ENCODE data around the gene C5orf47.

C5orf47 gene

GRCh38 chr5:173988554-173989431 is at the start of gene C5orf47:
C5orf47 (plus strand) TSS chr5:173989170; CDS start chr5:173989264, 94 bp downstream.
- DNase-seq (ENCODE audit: low read depth) = no peak

GRCh38 chr5:173940269-173940668 is 48.7 kb upstream of the C5orf47 start:
- no peak for DNase-seq (ENCODE audit: low read depth)

- DNase-seq (ENCODE audit: low read depth) = no peak
Measured at GRCh38 chr5:173941102-173941501, 47.9 kb upstream of the C5orf47 start.

GRCh38 chr5:173941758-173942401 is 47.1 kb upstream of the C5orf47 start:
- DNase-seq (ENCODE audit: low read depth) = no peak

GRCh38 chr5:173944511-173944910 is 44.5 kb upstream of the C5orf47 start:
- DNase-seq (ENCODE audit: low read depth) = no peak

GRCh38 chr5:173945160-173945559 is 43.8 kb upstream of the C5orf47 start:
- no peak for DNase-seq (ENCODE audit: low read depth)

GRCh38 chr5:173946323-173946722 is 42.6 kb upstream of the C5orf47 start:
- DNase-seq (ENCODE audit: low read depth) = no peak

GRCh38 chr5:173950829-173951228 is 38.1 kb upstream of the C5orf47 start:
- peak; percentile 11 for DNase-seq (ENCODE audit: low read depth)

GRCh38 chr5:173953528-173954090 is 35.4 kb upstream of the C5orf47 start:
- DNase-seq (ENCODE audit: low read depth) = peak; percentile 72

- peak; percentile 63 for DNase-seq (ENCODE audit: low read depth)
Measured at GRCh38 chr5:173954671-173955521, 34.1 kb upstream of the C5orf47 start.

- no peak for DNase-seq (ENCODE audit: low read depth)
Measured at GRCh38 chr5:173960986-173961385, 28.0 kb upstream of the C5orf47 start.

GRCh38 chr5:173961418-173961817 is 27.6 kb upstream of the C5orf47 start:
- no peak for DNase-seq (ENCODE audit: low read depth)

- DNase-seq (ENCODE audit: low read depth) = no peak
Measured at GRCh38 chr5:173962436-173962972, 26.5 kb upstream of the C5orf47 start.

- DNase-seq (ENCODE audit: low read depth) = peak; percentile 71
Measured at GRCh38 chr5:173963182-173963838, 25.7 kb upstream of the C5orf47 start.

GRCh38 chr5:173963867-173964441 is 25.0 kb upstream of the C5orf47 start:
- no peak for DNase-seq (ENCODE audit: low read depth)

GRCh38 chr5:173964506-173964905 is 24.5 kb upstream of the C5orf47 start:
- DNase-seq (ENCODE audit: low read depth) = no peak

GRCh38 chr5:173967241-173967640 is 21.7 kb upstream of the C5orf47 start:
- no peak for DNase-seq (ENCODE audit: low read depth)

- DNase-seq (ENCODE audit: low read depth) = no peak
Measured at GRCh38 chr5:173968154-173968797, 20.7 kb upstream of the C5orf47 start.

- peak; percentile 85 for DNase-seq (ENCODE audit: low read depth)
Measured at GRCh38 chr5:173969167-173970049, 19.6 kb upstream of the C5orf47 start.

Data from iris pigment epithelial cell (primary cell).